ENCODE measurements around the gene MAP1LC3B2.

GRCh38 chr12:116620492-116621191 is 61.5 kb downstream of the MAP1LC3B2 start:
- TF ChIP-seq CTCF (IDR thresholded peaks at IDR 0.05) (no peak), POLR2A (IDR thresholded peaks at IDR 0.05) (no peak)
